Aorta (tissue), 5 donors: ENCODE results near the gene KIFC1. TPM values are rescaled to one million over a fixed set of nuclear protein-coding genes. Genes with fewer than 3 reads are reported as not detected.
"Not testable (repeated sequence)": the region's sequence is repeated elsewhere in the genome, so short reads cannot be mapped to it uniquely, and the experiment has no call there.

Experiments used
- ATAC-seq: fragments of 200-7000 bp; cut with Tn5 transposase; one replicate; pipeline ENCODE4 v1.9.1; 2022; ENCODE audit warnings: moderate library complexity; ENCODE audit not compliant: low FRiP score
- DNase-seq, 2 donors: peaks; one replicate each; pipeline ENCODE4 v3.0.0-alpha.2; 2020
- H3K27ac ChIP-seq, 2 donors: one replicate each; pipeline ENCODE4 v1.5.1; 2013; ENCODE audit warnings: low read length in 2 of 2, mild to moderate bottlenecking in 2 of 2, moderate library complexity in 2 of 2, control low read depth in 1 of 2, inconsistent platforms in 1 of 2, low read depth in 1 of 2
- H3K27me3 ChIP-seq, 2 donors: one replicate each; pipeline ENCODE4 v1.6.1; 2013; ENCODE audit warnings: control low read depth in 1 of 2, low read length in 1 of 2, mild to moderate bottlenecking in 1 of 2, moderate library complexity in 1 of 2; ENCODE audit not compliant: insufficient read depth in 2 of 2, control insufficient read depth in 1 of 2
- H3K36me3 ChIP-seq, 2 donors: one replicate each; pipeline ENCODE4 v1.6.1; 2013; ENCODE audit warnings: control low read depth in 1 of 2, low read length in 1 of 2, mild to moderate bottlenecking in 1 of 2; ENCODE audit not compliant: insufficient read depth in 2 of 2, control insufficient read depth in 1 of 2
- H3K4me1 ChIP-seq, 2 donors: one replicate each; pipeline ENCODE4 v1.6.1; 2013; ENCODE audit warnings: low read length in 2 of 2, control low read depth in 1 of 2, mild to moderate bottlenecking in 1 of 2, moderate library complexity in 1 of 2; ENCODE audit not compliant: insufficient read depth in 2 of 2, control insufficient read depth in 1 of 2
- H3K4me3 ChIP-seq, 2 donors: one replicate each; pipeline ENCODE4 v1.5.1; 2013; ENCODE audit warnings: low read length in 2 of 2, control low read depth in 1 of 2, mild to moderate bottlenecking in 1 of 2
- H3K9me3 ChIP-seq: one replicate; pipeline ENCODE4 v1.6.1; 2013; ENCODE audit warnings: mild to moderate bottlenecking, low read length; ENCODE audit not compliant: control insufficient read depth
- WGBS, 2 donors: extraction: QIAGEN DNeasy Blood & Tissue Kit; methylation state at CpG; one replicate each; pipeline ENCODE4 v1.1.7; 2013; 5-methylcytosine and 5-hydroxymethylcytosine counted together
- intact Hi-C, 2 donors: fragments of 100-400 bp; cut with DNase I; formaldehyde crosslinking; loops; one replicate each; pipeline versions ENCODE4 v1.14.2 to v1.15.0; 2022
- polyA plus RNA-seq, 2 donors: library from polyadenylated mRNA; stranded (reverse); fragments of 200-250 nt; gene quantifications; one replicate each; pipeline ENCODE4 v1.2.3, GENCODE V29; 2013
- total RNA-seq, 2 donors: library from RNA; stranded (reverse); fragmentation: NEBNext Ultra II Directional; extraction: Animal tissue kit (Norgen Biotek cat#: 25700); gene quantifications; one replicate each; pipeline ENCODE4 v1.2.1, GENCODE V29; 2021
- donor health status: healthy with polysubstance abuse.
- donor health status: Bipolar disorder and iron deficiency.
- donor health status: DM: no; HTN: no; CAD: no.
- donor health status: DM: no; HTN: no; CAD: no.
- donor health status: DM: yes; HTN: yes; CAD: no.

KIFC1 gene
- total and polyA plus RNA-seq, 4 donors: 1.3 to 2.0 (median 1.5) TPM; not detected in 1

DNA sequence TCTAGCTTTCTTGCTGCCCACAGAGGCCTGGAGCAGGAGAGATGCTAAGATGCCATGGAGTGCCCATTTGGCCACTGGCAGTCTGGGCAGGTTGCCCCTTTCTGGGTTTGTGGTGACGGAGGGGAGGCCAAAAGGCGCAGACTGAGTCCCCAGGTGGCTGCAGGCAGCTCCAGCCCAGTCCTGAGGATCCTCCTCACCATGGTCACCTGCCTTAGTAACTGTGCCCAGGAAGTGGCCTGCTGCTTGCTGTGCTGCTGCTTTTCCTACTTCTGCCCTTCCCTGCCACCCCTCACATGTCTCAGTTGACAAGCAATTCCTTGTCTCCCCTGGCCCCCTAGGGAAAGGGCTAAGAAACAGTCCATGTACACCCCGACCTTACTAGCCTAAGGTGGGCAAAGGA, 35.3 kb upstream of the KIFC1 start:
- Histone ChIP-seq H3K36me3 (no peaks in the 10 kb centered on the region), H3K27me3 (no peaks in the 10 kb centered on the region), H3K27ac (no peak overlapping the region), H3K4me3 (no peak overlapping the region), H3K9me3 (no peaks in the 10 kb centered on the region), H3K4me1 (no peaks in the 10 kb centered on the region)
- no peak for DNase-seq
- intact Hi-C loops: no loop called here
- 78 to 79% methylated on average over 3 of the region's 3 CpGs for WGBS, 2 donors
- ATAC-seq: no peak

DNA sequence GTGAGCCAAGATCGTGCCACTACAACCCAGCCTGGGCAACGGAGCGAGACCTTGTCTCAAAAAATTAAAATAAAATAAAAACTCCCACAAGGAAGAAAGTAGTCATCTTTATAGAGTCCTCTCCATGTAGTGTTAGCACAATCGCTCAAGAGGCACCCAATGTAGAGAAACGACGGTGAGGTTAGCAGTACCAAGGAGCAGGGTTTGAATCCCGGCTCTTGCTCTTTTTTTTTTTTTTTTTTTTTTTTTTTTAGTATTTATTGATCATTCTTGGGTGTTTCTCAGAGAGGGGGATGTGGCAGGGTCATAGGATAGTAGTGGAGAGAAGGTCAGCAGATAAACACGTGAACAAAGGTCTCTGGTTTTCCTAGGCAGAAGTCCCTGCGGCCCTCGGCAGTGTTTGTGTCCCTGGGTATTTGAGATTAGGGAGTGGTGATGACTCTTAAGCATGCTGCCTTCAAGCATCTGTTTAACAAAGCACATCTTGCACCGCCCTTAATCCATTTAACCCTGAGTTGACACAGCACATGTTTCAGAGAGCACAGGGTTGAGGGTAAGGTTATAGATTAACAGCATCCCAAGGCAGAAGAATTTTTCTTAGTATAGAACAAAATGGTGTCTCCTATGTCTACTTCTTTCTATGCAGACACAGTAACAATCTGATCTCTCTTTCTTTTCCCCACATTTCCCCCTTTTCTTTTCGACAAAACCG, 34.3 kb upstream of the KIFC1 start:
- intact Hi-C loops: not testable (repeated sequence)

GRCh38 chr6:33359331-33359730, 32.3 kb upstream of the KIFC1 start:
- no peaks in the 10 kb centered on the region for H3K27me3 ChIP-seq
- H3K9me3 ChIP-seq: no peaks in the 10 kb centered on the region
- H3K27ac ChIP-seq: no peak overlapping the region
- H3K4me1 ChIP-seq: no peaks in the 10 kb centered on the region
- no peak overlapping the region for H3K4me3 ChIP-seq
- no peaks in the 10 kb centered on the region for H3K36me3 ChIP-seq
- intact Hi-C loops: no loop called here
- no peak for ATAC-seq
- DNase-seq: no peak

More for the DNA sequence above, 34.3 kb upstream of the KIFC1 start:
- H3K4me3 ChIP-seq, H3K27ac ChIP-seq, H3K9me3 ChIP-seq, H3K36me3 ChIP-seq, H3K27me3 ChIP-seq, H3K4me1 ChIP-seq, DNase-seq, ATAC-seq: not testable (repeated sequence)
- WGBS, 2 donors: 66 to 71% methylated on average over 13 of the region's 13 CpGs

GRCh38 chr6:33363486-33363885, 28.1 kb upstream of the KIFC1 start:
- DNase-seq, H3K27ac ChIP-seq, intact Hi-C loops, H3K4me1 ChIP-seq, ATAC-seq, H3K36me3 ChIP-seq, H3K9me3 ChIP-seq, H3K4me3 ChIP-seq, H3K27me3 ChIP-seq: not testable (repeated sequence)
- WGBS, 2 donors: 76 to 78% methylated on average over 12 of the region's 12 CpGs

- intact Hi-C loops, DNase-seq, H3K27ac ChIP-seq, H3K4me1 ChIP-seq, H3K9me3 ChIP-seq, H3K4me3 ChIP-seq, ATAC-seq, H3K27me3 ChIP-seq, H3K36me3 ChIP-seq: not testable (repeated sequence)
- WGBS, 2 donors: 28 to 30% methylated on average over 7 of the region's 8 CpGs
Observed at GRCh38 chr6:33364475-33365205, 27.0 kb upstream of the KIFC1 start.

GRCh38 chr6:33365206-33365971, 26.2 kb upstream of the KIFC1 start:
- H3K27ac ChIP-seq, H3K27me3 ChIP-seq, H3K4me1 ChIP-seq, intact Hi-C loops, H3K9me3 ChIP-seq, ATAC-seq, DNase-seq, H3K4me3 ChIP-seq, H3K36me3 ChIP-seq: not testable (repeated sequence)
- 74 to 82% methylated on average over 10 of the region's 10 CpGs for WGBS, 2 donors

- intact Hi-C loops: no loop called here
- no peaks in the 10 kb centered on the region for H3K4me1 ChIP-seq
- DNase-seq: no peak
- H3K27ac ChIP-seq: no peak overlapping the region
- H3K27me3 ChIP-seq: no peaks in the 10 kb centered on the region
- no peak overlapping the region for H3K4me3 ChIP-seq
- WGBS, 2 donors: 83 to 87% methylated on average over 8 of the region's 8 CpGs
- no peak for ATAC-seq
- H3K36me3 ChIP-seq: no peaks in the 10 kb centered on the region
- H3K9me3 ChIP-seq: no peaks in the 10 kb centered on the region
Observed at GRCh38 chr6:33367009-33367714, 24.5 kb upstream of the KIFC1 start.

DNA sequence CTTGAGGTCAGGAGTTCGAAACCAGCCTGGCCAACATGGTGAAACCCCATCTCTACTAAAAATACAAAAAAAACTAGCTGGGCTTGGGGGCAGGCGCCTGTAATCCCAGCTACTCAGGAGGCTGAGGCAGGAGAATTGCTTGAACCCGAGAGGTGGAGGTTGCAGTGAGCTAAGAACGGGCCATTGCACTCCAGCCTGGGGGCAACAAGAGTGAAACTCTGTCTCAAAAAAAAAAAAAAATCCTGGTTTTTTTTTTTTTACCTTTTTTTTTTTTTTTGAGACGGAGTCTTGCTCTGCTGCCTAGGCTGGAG, 24.0 kb upstream of the KIFC1 start:
- 90 to 93% methylated on average over 4 to 5 of the region's 5 CpGs for WGBS, 2 donors
- ATAC-seq, H3K27ac ChIP-seq, H3K36me3 ChIP-seq, H3K4me1 ChIP-seq, H3K27me3 ChIP-seq, H3K4me3 ChIP-seq, H3K9me3 ChIP-seq, intact Hi-C loops, DNase-seq: not testable (repeated sequence)
